Skeletal muscle cell (primary cell): ENCODE measurements around the gene SPON1.
A peak's percentile ranks its signal among the peaks of the same experiment; 100 is the strongest.
"Not testable (repeated sequence)": the region's sequence is repeated elsewhere in the genome, so short reads cannot be mapped to it uniquely, and the experiment has no call there.

ENCODE experiments used
- DNase-seq: peaks from one replicate; pipeline ENCODE4 v3.0.0-alpha.2; 2010; ENCODE audit warnings: low read depth
- H3K4me3 ChIP-seq: 2 replicates; pipeline ENCODE4 v1.5.1; 2011; ENCODE audit warnings: low read depth, mild to moderate bottlenecking, control low read depth, low read length, moderate library complexity

Gene SPON1

DNA sequence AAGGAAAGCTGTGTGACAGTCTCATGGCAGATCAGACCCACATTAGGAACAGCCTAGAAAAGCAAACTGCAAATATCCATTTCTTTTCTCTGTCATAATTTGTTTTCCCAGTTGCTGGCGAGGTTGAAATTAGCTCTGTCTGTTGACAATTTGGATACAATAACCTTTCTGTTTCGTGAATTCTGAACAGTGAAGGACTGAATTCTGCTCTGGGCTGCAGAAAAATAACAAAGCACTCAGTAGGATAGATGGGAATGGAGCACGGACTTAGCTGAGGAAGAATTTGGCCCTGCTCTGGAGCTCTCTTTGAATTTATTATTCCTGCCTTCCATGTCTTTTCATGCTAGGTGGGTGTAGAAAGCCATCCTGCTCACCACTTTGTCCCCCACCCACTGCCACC, 256.2 kb downstream of the SPON1 start:
- H3K4me3 ChIP-seq = no peak overlapping the region
- DNase-seq = no peak

DNA sequence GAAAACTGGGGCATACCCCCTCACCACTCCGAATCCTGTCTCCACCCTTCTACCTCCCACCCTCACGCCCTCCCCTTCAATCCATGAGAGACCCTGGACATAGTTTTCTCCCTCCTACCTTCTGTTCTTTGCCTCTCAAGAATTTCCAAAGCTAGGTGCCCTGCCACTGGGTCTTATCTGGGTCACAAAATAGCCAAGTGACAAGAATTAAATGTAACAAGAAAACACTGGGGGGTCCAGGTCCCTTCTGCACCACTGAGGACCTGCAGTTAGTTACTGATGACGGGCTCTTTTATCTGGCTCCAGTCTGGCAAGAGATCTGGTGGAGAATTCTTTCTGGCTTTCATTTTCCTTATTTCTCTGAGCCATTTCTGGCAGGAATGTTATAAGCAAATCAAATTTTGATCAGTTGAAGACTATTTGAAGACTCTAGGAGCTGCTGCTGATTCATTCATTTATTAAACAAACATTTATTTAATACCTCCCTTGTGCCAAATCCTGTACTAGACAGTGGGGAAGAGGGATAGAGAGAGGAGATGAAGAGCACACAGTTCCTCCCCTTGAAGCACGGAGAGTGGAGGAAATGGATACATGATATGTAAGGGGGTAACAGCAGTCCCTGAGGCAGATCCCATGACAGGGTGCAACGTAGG, 261.2 kb downstream of the SPON1 start:
- no peak for DNase-seq
- no peak overlapping the region for H3K4me3 ChIP-seq

DNA sequence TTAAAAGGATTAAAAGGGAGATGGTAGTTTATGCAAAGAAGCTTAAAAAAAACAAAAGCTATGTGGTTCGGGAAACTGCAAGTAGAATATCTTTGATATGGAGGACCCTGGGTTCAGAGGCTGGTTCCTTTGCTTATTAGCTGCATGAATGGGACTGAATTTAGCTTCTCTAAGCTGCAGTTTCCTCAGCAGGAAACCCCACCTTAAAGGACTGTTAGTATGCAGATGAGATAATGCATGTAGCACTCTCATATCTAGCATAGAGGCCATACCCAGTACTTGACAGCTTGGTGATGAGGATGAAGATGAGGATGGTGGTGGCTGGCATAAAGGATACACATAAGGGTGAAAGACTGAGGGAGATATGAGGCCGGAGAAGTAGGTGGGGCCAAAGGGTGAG, 261.9 kb downstream of the SPON1 start:
- no peak overlapping the region for H3K4me3 ChIP-seq
- no peak for DNase-seq

DNA sequence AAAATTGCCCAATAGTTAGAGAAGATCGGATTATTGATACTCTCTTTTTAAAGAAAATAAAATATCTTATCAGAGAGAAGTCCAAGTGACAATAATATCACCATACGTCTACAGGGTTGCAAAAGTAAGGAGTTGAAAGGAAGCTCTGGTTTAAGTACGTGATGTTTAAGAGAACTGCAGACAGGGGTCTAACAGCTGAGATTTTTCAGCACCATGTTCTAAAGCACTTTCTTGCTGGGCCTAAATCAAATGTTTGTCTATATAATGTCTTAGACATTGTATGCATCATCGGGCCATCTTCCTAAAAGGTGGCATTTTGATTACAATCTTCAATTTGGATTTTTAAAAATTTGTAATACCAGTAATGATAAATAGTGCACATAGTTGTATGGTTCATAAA, 263.1 kb downstream of the SPON1 start:
- DNase-seq = no peak
- no peak overlapping the region for H3K4me3 ChIP-seq

DNA sequence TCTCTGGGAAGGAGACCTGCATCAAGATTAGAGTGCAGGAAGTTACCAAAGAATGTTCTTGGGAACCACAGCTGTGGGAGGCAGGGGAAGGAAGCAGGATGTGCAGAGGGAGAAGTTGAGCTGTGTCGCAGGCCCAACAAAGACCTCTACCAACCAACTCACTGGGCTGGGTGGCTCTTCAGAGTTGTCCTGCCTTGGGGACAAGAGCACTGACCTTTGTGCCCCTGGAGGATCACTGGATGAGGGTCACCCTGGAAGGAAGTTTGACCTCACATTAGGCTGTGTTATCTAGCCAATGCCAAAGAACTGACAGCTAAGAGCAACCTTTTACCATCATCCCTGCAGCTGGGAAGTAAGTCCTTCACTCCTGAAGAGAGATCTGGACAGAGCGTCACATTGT, 265.8 kb downstream of the SPON1 start:
- DNase-seq = no peak

DNA sequence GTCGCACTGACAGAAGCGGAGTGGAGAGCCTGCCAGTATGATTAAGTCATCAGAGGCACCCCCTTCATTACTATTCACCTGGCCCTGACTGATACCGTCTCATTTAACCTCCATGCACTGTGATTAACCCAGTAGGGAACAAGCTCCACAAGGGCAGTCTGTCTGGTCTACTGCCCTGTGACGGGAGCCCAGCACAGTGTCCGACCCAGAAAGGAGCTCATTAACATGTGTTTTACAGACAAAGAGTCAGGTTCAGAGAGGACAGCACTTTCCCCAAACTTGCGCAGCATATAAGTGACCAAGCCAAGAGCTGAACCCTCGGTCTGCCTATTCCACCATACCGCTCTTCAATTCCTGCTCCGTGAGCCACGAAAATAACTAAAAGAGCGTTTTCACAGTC, 266.9 kb downstream of the SPON1 start:
- no peak for DNase-seq
- H3K4me3 ChIP-seq = no peak overlapping the region

More for the DNA sequence above, 265.8 kb downstream of the SPON1 start:
- H3K4me3 ChIP-seq = no peak overlapping the region

DNA sequence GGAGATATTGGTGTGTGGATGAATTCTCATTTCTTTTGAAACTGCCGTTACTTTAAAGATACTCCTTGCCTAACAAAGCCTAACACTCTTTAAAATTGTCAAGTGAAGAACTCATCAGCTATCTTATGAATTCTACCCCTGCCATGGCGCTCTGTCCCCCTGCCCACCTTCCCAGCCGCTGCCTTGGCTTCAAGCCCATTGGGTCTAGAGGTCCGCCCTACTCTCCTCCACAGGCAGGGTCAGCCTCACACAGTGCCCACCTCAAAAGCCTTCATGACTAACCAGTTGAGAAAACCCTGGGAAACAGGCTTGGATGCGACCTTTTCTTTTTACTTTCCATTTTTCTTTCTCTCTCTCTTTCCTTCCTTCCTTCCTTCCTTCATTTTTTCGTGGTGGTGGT, 267.9 kb downstream of the SPON1 start:
- H3K4me3 ChIP-seq = no peak overlapping the region
- no peak for DNase-seq

DNA sequence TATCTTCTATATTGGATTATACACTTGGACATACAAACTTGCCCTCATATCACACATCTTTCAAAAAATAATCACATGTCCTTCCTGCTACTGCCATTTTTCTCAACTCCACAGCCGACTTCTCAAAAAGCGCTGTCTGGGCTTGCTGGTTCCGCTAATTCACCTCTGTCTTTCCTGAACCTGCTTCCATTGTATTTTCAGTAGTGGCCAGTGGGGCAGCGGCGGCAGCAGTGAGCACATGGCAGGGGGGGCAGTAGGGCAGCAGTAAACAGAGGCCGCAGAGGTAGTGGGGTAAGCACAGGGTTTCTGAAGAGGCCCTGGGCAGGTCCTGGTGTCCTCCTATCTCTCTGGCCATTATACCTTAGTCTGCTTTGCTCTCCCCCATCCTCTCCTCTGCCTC, 270.1 kb downstream of the SPON1 start:
- no peak overlapping the region for H3K4me3 ChIP-seq
- no peak for DNase-seq

DNA sequence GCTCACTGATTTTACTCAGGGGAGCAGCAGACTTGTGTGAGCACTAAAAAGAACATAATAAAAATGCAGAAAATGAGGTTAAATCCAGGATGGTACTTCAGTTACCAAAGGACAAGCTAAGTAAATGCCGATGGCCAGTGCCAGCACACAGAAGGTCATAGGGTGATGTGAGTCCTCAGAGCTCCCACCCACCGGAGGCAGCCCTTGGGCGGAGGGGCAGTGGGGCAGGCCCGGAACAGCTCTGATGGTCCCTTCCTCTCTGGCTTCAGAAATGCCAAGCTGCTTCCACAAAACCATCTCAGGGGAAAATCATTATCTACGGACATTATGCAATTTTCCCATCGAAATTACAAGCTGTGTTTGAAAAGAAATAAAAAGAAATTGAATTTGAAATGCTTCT, 271.9 kb downstream of the SPON1 start:
- DNase-seq = no peak
- no peak overlapping the region for H3K4me3 ChIP-seq

DNA sequence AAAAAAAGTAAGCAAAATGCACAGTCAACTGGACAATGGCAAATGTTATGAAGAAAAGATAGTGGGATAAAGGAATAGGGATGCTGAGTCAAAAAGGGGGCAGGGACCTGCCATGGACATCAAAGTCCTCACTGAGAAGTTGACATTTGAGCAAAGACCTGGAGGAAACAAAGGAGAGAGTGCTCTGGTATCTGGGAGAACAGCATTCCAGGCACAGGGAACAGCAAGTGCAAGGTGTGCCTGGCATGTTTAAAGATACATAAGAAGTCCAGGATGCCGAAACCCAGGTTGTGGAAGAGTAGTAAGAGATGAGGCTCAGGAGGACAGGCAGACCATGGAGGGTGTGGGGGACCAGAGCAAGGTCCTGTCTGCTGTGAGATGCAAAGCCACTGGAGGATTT, 273.2 kb downstream of the SPON1 start:
- no peak for DNase-seq
- H3K4me3 ChIP-seq = no peak overlapping the region

DNA sequence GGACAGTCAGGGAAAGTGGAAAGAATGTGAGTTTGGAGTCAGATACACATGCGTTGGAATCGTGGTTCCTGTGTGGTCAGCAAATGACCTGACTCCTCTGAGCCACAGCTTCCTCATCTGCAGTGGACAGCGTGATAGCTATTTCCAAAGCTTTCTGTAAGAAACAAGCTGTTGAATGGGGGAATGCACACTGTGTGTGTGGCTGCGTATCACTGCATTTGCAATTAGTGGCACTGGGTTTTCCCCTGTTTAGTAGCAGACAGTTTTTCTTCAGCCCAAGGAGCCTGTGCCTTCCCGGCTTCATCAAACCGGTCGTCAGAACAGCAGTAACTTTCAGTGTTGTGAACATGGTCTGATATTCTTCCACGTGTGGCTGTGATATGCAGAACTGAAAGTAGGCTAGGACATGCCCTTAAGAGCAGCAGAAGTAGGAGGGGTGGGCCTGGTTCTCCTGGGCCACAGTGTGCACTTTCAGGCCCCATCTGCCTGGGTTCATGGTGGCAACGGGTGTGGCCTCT, 275.0 kb downstream of the SPON1 start:
- no peak overlapping the region for H3K4me3 ChIP-seq
- no peak for DNase-seq

DNA sequence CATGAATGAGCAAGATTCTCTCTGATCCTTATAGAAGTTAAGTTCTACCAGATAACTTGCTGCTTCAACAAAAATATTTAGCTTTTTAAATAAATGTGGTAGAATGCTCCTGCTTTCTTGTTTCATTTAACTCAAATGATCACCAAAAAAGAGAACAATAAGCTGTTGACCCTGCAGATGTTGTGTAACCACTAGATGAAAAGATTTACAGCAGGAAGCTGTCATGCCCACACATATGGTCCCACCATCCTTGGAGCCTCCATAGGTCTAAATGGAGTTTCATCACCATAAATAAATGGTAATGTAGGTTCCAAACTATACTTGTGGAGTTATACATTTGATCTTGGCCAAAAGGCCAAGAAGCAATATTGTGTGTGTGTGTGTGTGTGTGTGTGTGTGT, 277.7 kb downstream of the SPON1 start:
- no peak for DNase-seq
- H3K4me3 ChIP-seq = no peak overlapping the region

DNA sequence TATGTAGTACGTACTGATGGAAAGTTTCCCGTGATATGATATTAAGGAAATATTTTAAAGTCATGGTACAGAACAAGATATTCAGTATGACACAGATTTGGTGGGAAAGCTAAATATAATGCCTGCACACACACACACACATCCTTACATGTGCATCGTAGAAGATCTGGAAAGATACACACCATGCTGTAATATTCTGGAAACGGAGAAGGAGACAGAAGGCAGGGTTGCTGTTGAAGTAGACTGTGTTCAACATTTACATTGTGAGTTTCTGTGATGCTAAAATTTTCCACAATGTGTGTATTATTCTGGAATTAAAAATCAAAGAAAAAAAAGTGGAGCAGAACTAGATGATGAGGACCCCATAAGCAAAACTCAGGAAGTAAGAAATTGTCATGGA, 278.4 kb downstream of the SPON1 start:
- DNase-seq = no peak
- no peak overlapping the region for H3K4me3 ChIP-seq

DNA sequence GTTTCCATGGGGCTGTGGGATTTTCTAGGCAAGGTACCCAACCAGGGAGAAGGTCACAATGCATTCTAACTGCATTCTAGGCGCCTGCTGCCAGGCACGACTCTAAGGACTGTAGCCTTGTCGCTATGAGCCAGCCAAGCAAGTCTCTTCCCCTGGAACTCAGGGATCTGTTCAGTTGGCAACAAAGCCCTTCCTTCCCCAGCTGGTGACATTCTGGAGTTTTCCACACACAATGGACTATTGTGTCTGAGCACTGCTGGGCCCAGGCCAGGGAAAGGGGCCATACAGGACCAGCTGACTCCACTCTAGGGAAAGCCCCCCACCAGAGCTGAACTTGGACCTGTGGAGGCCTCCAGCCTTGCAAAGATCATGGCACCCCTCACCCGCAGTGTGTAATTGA, 279.7 kb downstream of the SPON1 start:
- no peak for DNase-seq
- no peak overlapping the region for H3K4me3 ChIP-seq

DNA sequence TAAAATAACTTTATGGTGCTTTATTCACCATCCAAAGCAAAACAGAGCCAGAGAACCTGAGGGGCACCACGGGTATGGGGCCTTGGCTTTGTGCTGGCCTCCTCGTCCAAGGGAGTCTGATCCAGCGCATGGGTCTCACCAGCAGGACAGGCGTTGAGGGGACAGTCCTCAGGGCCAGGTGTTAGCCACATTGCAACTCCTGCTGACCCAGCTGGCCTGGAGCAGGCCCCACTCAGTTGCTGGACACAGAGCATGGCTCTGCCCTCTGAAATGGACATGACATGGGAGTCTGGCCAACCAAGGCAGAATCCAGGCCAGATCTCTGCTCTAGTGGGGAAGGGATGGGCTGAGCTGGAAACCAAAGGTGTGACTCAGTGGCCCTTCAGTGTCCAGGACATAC, 280.2 kb downstream of the SPON1 start:
- DNase-seq = no peak
- H3K4me3 ChIP-seq = no peak overlapping the region

DNA sequence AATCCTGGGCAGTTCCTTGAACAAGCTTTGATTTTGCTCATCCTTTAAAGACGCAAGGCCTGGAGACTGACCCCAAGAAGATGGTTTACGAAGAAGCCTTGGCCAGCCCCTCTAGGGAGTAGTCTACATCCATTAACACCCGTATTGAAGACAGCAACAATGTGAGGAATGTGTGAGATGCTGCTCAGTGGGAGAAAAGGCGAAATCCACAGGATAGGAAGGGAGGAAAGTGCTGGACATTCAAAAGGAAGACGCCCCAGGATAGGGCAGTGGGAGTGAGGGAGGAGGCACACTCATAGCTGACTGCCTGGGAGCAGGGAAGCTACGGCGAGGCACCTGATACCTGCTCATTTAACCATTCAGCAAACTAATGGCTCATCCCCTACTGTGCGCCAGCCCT, 282.4 kb downstream of the SPON1 start:
- no peak for DNase-seq
- no peak overlapping the region for H3K4me3 ChIP-seq

DNA sequence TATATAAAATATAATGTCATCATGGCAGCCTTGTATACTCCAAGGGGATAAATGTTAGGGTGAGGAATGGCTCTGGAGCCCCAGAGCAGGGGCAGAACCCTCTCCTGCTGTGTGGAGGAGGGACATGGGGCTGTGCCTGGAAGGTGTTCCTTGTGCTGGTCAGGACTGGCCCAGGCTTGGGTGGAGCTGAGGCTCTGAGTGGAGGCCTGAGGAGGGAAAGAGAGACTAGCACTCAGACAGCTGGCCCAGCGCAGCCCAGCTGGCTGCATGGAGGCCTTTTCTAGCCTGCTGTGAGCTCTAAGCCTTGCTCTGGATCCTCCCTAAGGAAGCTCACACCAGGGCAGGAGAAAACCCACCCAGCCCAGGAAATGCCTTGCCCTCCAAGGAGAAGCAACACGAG, 282.9 kb downstream of the SPON1 start:
- H3K4me3 ChIP-seq = no peak overlapping the region
- DNase-seq = no peak

DNA sequence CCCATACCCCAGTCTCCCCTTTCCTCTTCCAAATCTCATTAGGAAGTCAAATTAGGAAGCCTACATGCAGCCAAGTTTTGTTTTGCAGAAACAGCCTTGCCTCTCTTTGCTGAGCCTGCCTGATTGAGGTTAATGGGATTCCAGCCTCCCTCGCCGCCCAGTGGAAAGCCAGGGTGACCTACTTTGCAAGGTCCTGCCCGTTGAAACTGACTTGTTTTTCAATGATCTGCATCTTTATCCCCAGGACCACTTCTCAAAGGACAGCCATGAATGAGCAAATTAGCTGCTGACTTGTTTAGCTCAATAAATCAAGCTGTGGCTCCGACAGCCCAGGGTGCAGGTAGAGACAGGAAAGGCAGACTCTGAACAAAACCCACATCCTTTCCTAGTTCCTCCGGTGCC, 286.1 kb downstream of the SPON1 start:
- H3K4me3 ChIP-seq = no peak overlapping the region
- no peak for DNase-seq

DNA sequence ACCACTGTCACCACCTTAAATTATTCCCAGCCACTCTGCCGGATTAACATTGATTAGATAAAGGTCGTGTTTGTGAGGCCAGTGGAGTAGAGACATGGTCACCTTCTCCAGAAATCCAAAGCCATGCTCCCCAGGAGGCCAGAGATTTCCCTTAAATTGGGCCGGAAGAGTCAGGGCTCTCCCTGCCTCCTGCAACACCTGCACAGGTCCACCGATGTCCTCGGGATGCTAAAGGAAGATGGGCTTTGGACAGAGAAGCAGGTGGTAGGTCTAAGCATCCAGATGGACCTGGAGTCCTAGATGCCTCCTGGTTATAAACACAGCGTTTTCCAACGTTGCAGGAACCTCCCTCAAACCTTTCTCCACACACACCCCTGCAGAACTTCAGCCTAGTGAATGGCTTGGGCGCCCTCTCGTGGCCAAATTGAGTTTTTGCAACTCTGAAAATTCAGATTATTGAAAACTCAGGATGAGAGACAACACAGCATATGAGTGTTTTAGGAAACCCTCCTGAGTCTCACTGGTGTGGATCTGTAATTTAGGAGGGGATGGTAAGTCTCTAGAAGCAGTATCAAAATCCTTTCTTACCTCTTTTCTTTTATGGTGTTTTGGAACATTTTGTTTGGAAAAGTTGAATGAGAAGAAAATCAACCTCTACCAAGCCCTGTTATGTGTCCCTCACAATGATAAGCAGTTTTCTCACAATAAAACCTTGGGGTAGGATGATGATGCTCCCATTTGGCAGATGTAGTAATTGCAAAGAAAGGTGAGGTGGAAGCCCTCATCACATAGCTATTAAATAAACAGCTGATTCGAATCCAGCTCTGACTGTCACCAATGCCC, 286.8 kb downstream of the SPON1 start:
- DNase-seq = peak; percentile 6
- no peak overlapping the region for H3K4me3 ChIP-seq

DNA sequence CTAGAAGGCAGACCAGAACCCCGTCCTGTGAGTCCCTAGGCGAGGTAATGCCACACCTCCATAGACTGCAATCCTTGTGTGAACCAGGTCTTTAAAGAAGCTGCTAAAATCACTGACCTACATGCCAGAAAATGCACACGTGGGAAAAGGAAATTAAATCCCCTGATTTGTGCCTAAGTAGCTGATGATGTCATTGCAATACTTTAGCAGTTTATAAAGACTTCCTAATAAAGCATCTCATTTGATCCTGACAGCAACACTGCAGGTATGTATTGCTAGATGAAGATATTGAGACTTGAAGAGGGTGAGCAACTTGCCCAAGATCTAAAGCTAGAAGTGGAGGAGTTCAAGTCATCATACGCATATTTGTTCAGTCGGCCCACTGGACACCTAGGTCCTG, 289.2 kb downstream of the SPON1 start:
- H3K4me3 ChIP-seq = no peak overlapping the region
- no peak for DNase-seq

DNA sequence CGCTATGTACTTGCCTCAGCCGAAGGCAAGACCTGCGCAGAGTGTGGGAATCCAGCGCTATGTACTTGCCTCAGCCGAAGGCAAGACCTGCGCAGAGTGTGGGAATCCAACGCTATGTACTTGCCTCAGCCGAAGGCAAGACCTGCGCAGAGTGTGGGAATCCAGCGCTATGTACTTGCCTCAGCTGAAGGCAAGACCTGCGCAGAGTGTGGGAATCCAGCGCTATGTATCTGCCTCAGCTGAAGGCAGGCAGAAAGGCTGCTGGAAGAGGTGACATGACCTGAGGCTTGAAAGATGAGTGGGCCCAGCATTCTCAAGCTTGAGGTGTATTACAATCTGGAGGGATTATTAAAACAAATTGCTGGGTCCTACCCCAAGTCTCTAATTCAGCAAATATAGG, 290.0 kb downstream of the SPON1 start:
- DNase-seq, H3K4me3 ChIP-seq: not testable (repeated sequence)
